Thoracic aorta (tissue), 2 donors: ENCODE measurements around the gene TTBK2. TPM values are rescaled to one million over a fixed set of nuclear protein-coding genes. Genes with fewer than 3 reads are reported as not detected.

ENCODE experiments used
- ATAC-seq: fragments of 150-250 bp; one replicate; pipeline ENCODE4 v1.8.0; 2017; ENCODE audit warnings: low read depth; ENCODE audit not compliant: insufficient number of reproducible peaks, low FRiP score
- DNase-seq: peaks from one replicate; pipeline ENCODE4 v3.0.0-alpha.2; 2020; ENCODE audit warnings: low spot score
- H3K27ac ChIP-seq, 2 donors: fragments of 200-600 bp; sonication (generic); 1 replicate in 1 of 2; 2 replicates in 1 of 2; pipeline ENCODE4 v1.5.1; 2016; ENCODE audit warnings: mild to moderate bottlenecking in 2 of 2, moderate library complexity in 2 of 2
- H3K27me3 ChIP-seq: fragments of 200-600 bp; sonication (generic); replicated peaks from 2 replicates; pipeline ENCODE4 v1.6.0; 2016; ENCODE audit warnings: mild to moderate bottlenecking; ENCODE audit not compliant: insufficient read depth
- H3K36me3 ChIP-seq: fragments of 200-600 bp; sonication (generic); one replicate; pipeline ENCODE4 v1.5.1; 2016
- H3K4me1 ChIP-seq, 2 donors: fragments of 200-600 bp; sonication (generic); 1 replicate in 1 of 2; 2 replicates in 1 of 2; pipeline versions ENCODE4 v1.5.1 to v1.6.0; 2016; ENCODE audit warnings: low read depth in 2 of 2, mild to moderate bottlenecking in 1 of 2; ENCODE audit not compliant: control insufficient read depth in 1 of 2
- H3K4me3 ChIP-seq: fragments of 200-600 bp; sonication (generic); 2 replicates; pipeline ENCODE4 v1.5.1; 2016; ENCODE audit warnings: mild to moderate bottlenecking
- H3K9me3 ChIP-seq: fragments of 200-600 bp; sonication (generic); 2 replicates; pipeline ENCODE4 v1.5.1; 2016
- total RNA-seq, 2 donors: library from RNA; depleted of rRNA; stranded (reverse); fragments of >200 nt; gene quantifications; one replicate each; pipeline versions ENCODE4 v1.1.0 to v1.2.3, GENCODE V29; 2016
- TF ChIP-seq, protein P1 (sequence below): fragments of 200-600 bp; sonication (generic); IDR thresholded peaks from one replicate; pipeline ENCODE4 v1.5.1; 2019; ENCODE audit warnings: antibody characterized with exemption

The TTBK2 gene
- total RNA-seq, 2 donors from 2014 or later, result 22.3 to 52.4 TPM

DNA sequence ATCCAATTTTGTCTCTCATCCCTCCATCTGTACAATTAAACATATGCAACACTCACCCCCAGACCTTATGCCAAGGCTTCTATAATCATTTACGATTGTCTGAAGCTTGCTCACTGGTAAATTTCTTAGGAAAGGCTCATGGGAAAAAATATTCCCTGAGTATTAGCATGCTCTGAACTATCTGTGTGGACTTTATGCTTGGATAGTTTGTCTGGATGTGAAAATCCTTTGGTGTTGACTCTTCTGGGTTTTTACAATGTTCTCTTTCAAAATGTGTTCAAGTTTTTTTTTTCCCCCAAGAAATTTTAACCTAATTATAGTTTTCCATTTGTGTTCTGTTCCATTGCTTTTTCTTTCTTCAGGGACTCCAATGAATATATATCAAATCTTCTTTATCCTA is 19.9 kb upstream of the TTBK2 start:
- TF ChIP-seq, protein P1, sequence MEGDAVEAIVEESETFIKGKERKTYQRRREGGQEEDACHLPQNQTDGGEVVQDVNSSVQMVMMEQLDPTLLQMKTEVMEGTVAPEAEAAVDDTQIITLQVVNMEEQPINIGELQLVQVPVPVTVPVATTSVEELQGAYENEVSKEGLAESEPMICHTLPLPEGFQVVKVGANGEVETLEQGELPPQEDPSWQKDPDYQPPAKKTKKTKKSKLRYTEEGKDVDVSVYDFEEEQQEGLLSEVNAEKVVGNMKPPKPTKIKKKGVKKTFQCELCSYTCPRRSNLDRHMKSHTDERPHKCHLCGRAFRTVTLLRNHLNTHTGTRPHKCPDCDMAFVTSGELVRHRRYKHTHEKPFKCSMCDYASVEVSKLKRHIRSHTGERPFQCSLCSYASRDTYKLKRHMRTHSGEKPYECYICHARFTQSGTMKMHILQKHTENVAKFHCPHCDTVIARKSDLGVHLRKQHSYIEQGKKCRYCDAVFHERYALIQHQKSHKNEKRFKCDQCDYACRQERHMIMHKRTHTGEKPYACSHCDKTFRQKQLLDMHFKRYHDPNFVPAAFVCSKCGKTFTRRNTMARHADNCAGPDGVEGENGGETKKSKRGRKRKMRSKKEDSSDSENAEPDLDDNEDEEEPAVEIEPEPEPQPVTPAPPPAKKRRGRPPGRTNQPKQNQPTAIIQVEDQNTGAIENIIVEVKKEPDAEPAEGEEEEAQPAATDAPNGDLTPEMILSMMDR, result no peak
- H3K9me3 ChIP-seq, result no peaks in the 10 kb centered on the region
- DNase-seq (no peak), ATAC-seq (no peak)
- H3K4me3 ChIP-seq, result no peak overlapping the region
- H3K27ac ChIP-seq, result no peak overlapping the region
- no peaks in the 10 kb centered on the region for H3K27me3 ChIP-seq
- no peaks in the 10 kb centered on the region for H3K4me1 ChIP-seq
- peaks cover 10% of the 10 kb centered on the region for H3K36me3 ChIP-seq

DNA sequence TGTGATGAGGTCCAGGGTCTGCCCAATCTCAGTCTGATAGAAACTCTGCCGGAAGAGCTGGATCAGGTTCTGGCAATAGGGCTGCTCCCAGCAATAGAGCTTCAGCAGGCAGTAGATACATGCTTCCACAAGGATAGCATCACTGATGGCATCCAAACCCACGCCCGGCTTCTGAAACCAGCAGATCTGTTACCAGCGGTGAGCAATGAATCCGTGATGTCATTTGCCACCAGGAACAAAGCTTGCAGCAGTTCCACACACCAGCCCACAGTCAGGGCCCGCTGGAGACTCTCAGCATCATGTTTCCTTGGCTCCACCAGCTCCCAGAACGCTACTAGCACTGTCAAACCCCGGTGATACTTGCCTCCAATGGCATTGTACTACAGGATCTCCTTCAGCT is 19.3 kb upstream of the TTBK2 start:
- ATAC-seq, result no peak
- Histone ChIP-seq H3K4me1 (no peaks in the 10 kb centered on the region), H3K9me3 (no peaks in the 10 kb centered on the region), H3K27ac (no peak overlapping the region), H3K36me3 (peaks cover 5% of the 10 kb centered on the region), H3K27me3 (no peaks in the 10 kb centered on the region), H3K4me3 (no peak overlapping the region)
- TF ChIP-seq, protein P1, result no peak
- DNase-seq, result no peak

DNA sequence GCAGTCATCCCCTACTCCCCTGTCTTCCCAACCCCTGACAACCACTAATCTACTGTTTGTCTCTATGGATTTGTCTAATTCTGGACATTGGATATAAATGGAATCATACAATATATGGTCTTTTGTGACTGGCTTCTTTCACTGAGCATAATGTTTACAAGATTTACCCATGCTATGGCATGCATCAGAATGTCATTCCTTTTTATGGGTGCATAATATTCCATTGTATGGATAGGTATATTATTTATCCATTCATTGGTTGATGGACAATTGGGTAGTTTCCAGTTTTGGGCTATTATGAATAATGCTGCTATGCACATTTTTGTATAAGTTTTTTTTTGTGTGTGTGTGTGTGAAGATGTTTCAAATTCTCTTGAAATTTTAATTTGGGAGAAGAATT is 16.6 kb upstream of the TTBK2 start:
- no peaks in the 10 kb centered on the region for H3K36me3 ChIP-seq
- DNase-seq (no peak), ATAC-seq (no peak)
- no peak overlapping the region for H3K4me3 ChIP-seq
- H3K4me1 ChIP-seq, result peaks cover 0 to 2% of the 10 kb centered on the region in 2 donors
- TF ChIP-seq, protein P1, result no peak
- H3K27me3 ChIP-seq, result no peaks in the 10 kb centered on the region
- no peak overlapping the region for H3K27ac ChIP-seq
- H3K9me3 ChIP-seq, result no peaks in the 10 kb centered on the region

DNA sequence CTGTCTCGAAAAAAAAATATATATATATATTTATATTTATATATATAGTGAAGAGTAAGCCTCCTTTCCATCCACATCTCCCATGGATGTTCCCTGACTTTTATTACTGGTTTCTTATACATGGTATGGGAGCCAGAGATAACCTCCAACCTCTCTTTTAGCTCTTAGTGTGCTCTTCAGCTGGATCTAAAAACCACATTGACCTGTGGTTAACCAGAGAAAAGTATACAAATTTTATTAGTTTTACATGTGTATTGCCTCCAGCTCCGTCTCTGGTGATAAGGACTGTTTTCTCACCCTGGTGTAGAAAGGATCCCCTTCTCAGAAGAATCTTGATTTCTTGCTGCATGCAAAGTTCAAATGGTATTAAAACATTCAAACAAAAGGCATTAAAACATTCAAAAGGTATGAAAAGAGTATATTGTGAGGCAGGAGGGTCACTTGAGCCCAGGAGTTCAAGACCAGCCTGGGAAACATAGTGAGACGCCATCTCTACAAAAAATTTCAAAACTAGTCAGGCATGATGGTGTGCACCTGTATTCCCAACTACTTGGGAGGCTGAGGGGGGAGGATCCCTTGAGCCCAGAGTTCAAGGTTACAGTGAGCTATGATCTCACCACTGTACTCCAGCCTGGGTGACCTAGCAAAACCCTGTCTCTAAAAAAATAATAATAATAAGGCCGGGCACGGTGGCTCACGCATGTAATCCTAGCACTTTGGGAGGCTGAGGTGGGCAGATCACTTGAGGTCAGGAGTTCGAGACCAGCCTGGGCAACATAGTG is 13.5 kb upstream of the TTBK2 start:
- no peaks in the 10 kb centered on the region for H3K27me3 ChIP-seq
- ATAC-seq (no peak), DNase-seq (no peak)
- TF ChIP-seq, protein P1, result no peak
- no peak overlapping the region for H3K4me3 ChIP-seq
- no peak overlapping the region for H3K27ac ChIP-seq
- H3K4me1 ChIP-seq, result peaks cover 9 to 10% of the 10 kb centered on the region in 2 donors
- no peaks in the 10 kb centered on the region for H3K9me3 ChIP-seq
- no peaks in the 10 kb centered on the region for H3K36me3 ChIP-seq

DNA sequence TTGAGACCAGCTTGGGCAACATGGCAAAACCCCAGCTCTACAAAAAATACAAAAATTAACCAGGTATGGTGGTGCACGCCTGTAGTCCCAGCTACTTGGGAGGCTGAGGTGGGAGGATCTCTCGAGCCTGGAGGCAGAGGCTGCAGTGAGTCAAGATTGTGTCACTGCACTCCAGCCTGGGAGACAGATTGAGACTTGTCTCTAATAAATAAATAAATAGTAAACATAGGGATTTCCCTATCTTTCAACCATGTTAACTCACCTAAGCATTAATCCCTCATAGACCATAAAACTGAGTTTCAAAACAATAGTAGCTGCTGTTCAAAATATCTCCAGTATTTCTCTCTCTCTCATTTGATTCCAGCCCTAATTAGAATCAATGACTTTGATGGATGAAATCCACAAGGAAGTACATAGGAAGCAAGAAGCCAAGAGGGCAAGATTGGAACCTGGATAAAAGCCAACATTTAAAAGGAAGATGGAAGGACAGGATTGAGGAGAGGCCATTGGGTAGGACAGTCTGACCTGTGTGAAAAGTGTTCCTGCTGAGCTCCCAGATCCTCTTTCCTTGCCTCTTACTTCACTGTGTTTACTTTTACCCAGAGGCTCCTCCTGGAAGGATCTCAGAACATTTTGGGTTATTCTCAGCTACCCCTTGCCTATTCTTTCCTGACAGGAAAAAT is 12.4 kb upstream of the TTBK2 start:
- TF ChIP-seq, protein P1, result no peak
- ATAC-seq (no peak), DNase-seq (no peak)
- Histone ChIP-seq H3K27me3 (no peaks in the 10 kb centered on the region), H3K9me3 (no peaks in the 10 kb centered on the region), H3K36me3 (no peaks in the 10 kb centered on the region), H3K27ac (no peak overlapping the region), H3K4me3 (no peak overlapping the region), H3K4me1 (peaks cover 13 to 18% of the 10 kb centered on the region in 2 donors)
